SU-DHL-6 (cell line): Measurements from ENCODE around the gene ITGB4.
"Not testable (repeated sequence)": the region's sequence is repeated elsewhere in the genome, so short reads cannot be mapped to it uniquely, and the experiment has no call there.

Experiments
- EZH2phosphoT487 ChIP-seq: fragments of 200-600 bp; sonication (generic), shearing (Covaris generic); conservative IDR thresholded peaks from 2 replicates; pipeline ENCODE4 v1.6.1; 2018; ENCODE audit warnings: mild to moderate bottlenecking, antibody characterized with exemption, low read length, moderate library complexity, mixed read lengths
- TF ChIP-seq, protein P1 (sequence below): fragments of 200-600 bp; sonication (generic); IDR thresholded peaks from one replicate; pipeline ENCODE4 v1.5.1; 2017; ENCODE audit warnings: antibody characterized with exemption, mild to moderate bottlenecking, low read length, moderate library complexity; ENCODE audit not compliant: insufficient read depth, poor library complexity, severe bottlenecking

DNA sequence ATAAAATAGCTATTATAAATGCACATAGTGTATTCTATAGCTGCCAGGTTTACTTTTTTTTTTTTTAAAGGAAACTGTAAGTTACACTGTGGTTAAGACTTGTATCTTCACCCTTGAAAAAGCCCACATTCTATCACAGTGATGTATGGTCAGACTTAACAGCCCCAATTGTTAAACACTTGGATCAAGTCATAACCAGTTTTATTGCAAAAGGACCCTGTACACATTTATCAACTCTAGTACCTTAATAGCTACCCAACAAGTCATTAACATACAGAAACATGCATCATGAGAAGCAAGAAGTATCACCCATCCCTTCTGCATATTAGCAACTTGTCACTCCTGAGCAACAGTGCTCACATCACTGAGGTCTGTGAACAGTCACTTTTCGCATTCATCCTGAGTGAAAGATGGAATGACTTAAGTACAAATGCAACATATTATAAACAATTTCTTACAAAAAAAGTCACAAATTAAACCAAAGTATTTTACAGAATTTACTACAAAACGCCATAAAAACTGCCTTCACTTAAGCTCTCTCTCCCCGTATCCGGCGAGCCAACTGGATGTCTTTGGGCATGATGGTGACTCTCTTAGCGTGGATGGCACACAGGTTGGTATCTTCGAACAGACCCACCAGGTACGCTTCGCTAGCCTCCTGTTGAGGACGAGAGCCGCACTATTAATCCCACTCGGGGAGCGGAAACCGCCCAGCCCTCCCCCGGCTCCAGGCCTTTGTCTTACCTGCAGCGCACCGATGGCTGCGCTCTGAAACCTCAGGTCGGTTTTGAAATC lies 57.0 kb downstream of the ITGB4 start:
- TF ChIP-seq, protein P1, sequence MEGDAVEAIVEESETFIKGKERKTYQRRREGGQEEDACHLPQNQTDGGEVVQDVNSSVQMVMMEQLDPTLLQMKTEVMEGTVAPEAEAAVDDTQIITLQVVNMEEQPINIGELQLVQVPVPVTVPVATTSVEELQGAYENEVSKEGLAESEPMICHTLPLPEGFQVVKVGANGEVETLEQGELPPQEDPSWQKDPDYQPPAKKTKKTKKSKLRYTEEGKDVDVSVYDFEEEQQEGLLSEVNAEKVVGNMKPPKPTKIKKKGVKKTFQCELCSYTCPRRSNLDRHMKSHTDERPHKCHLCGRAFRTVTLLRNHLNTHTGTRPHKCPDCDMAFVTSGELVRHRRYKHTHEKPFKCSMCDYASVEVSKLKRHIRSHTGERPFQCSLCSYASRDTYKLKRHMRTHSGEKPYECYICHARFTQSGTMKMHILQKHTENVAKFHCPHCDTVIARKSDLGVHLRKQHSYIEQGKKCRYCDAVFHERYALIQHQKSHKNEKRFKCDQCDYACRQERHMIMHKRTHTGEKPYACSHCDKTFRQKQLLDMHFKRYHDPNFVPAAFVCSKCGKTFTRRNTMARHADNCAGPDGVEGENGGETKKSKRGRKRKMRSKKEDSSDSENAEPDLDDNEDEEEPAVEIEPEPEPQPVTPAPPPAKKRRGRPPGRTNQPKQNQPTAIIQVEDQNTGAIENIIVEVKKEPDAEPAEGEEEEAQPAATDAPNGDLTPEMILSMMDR = not testable (repeated sequence)
- not testable (repeated sequence) for TF ChIP-seq EZH2phosphoT487
